Myometrial cell (primary cell): ENCODE results near the gene ARHGAP11A. TPM values are rescaled to one million over a fixed set of nuclear protein-coding genes. Genes with fewer than 3 reads are reported as not detected.

Source experiments
- total RNA-seq: library from RNA; depleted of rRNA; stranded (reverse); fragments of >200 nt; gene quantifications from 2 replicates; pipeline ENCODE4 v1.2.3, GENCODE V29; 2015

Gene ARHGAP11A
- total RNA-seq: 18.5 and 29.2 TPM in 2 replicates

GRCh38 chr15:32615051-32615870 is at the start of gene ARHGAP11A:
ARHGAP11A (plus strand) TSS chr15:32615504; CDS start chr15:32616212, 708 bp downstream.

DNA sequence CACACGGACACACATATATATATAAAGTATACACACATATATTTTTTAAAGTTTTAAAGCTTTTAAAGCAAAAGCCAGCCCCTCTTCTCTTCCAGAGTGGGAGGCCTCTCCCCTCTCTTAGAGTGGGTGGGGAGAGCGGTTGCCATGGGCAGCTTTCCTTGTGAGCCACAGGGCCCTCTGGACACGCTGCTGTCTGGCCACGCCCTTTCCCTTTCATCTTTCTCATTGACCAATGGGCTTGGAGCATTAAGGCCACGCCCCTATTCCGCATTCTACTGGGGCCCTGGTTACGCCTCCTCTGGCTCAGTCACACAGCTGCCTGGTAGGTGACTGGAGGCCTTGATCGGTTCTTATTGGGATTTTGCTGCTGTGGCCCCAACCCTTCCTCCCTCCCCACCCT is 22.2 kb upstream of the ARHGAP11A start, which contains the start of gene GOLGA8N:
TSS of gene GOLGA8N (plus strand) at position 306 of the 400 bp plus-strand sequence.

GRCh38 chr15:32641517-32642059 is 26.3 kb downstream of the ARHGAP11A start, which contains the start of gene SCG5:
SCG5 (plus strand) TSS chr15:32641710; CDS start chr15:32643593, 1,883 bp downstream.

Other genes starting within 250 kb of the ARHGAP11A start
- not detected in 2 replicates for gene GOLGA8K, start 212.2 kb upstream of the ARHGAP11A start, total RNA-seq
- 0.18 TPM in 1 of 2 replicates, not detected in the other for gene GOLGA8O, start 159.9 kb upstream of the ARHGAP11A start, total RNA-seq
- 0.71 and 2.3 TPM in 2 replicates for gene GOLGA8N, start 22.0 kb upstream of the ARHGAP11A start, total RNA-seq
- 10.7 and 15.4 TPM in 2 replicates for gene SCG5, start 26.2 kb downstream of the ARHGAP11A start, total RNA-seq
- 2.3 and 4.3 TPM in 2 replicates for gene GREM1, start 102.5 kb downstream of the ARHGAP11A start, total RNA-seq